Skeletal muscle tissue (tissue), 4 donors: ENCODE measurements around the gene ZNF665. TPM values are rescaled to one million over a fixed set of nuclear protein-coding genes. Genes with fewer than 3 reads are reported as not detected.
"Not testable (repeated sequence)": the region's sequence is repeated elsewhere in the genome, so short reads cannot be mapped to it uniquely, and the experiment has no call there.

Source experiments
- H3K27ac ChIP-seq: one replicate; pipeline ENCODE4 v1.7.0; 2013; ENCODE audit warnings: mild to moderate bottlenecking, low read depth, low read length, inconsistent platforms
- H3K27me3 ChIP-seq, 3 donors: one replicate each; pipeline ENCODE4 v1.7.0; 2013; ENCODE audit warnings: low read length in 3 of 3; ENCODE audit not compliant: control insufficient read depth in 3 of 3, insufficient read depth in 3 of 3
- H3K36me3 ChIP-seq, 3 donors: one replicate each; pipeline ENCODE4 v1.7.0; 2013; ENCODE audit warnings: low read length in 3 of 3; ENCODE audit not compliant: control insufficient read depth in 3 of 3, insufficient read depth in 3 of 3
- H3K4me1 ChIP-seq, 3 donors: one replicate each; pipeline ENCODE4 v1.7.0; 2013; ENCODE audit warnings: low read length in 3 of 3, mild to moderate bottlenecking in 3 of 3; ENCODE audit not compliant: control insufficient read depth in 3 of 3, insufficient read depth in 3 of 3
- H3K4me3 ChIP-seq, 3 donors: one replicate each; pipeline ENCODE4 v1.7.0; 2013; ENCODE audit warnings: low read length in 3 of 3
- H3K9ac ChIP-seq, 3 donors: one replicate each; pipeline ENCODE4 v1.7.0; 2013; ENCODE audit warnings: low read length in 3 of 3, mild to moderate bottlenecking in 3 of 3, moderate library complexity in 2 of 3, low read depth in 1 of 3
- H3K9me3 ChIP-seq, 3 donors: one replicate each; pipeline ENCODE4 v1.7.0; 2013; ENCODE audit warnings: low read length in 3 of 3; ENCODE audit not compliant: control insufficient read depth in 3 of 3
- total RNA-seq: library from RNA; depleted of rRNA; stranded (reverse); fragments of >200 nt; gene quantifications from one replicate; pipeline ENCODE4 v1.2.3, GENCODE V29; 2014
- donor health status: Osteomylitis.

The ZNF665 gene
- total RNA-seq, 1 donor from 2014 or later = 2.1 TPM

- Histone ChIP-seq H3K4me3 (no peak overlapping the region), H3K27ac (no peak overlapping the region), H3K36me3 (peaks cover 0 to 3% (median 2%) of the 10 kb centered on the region in 3 donors), H3K9ac (no peak overlapping the region), H3K27me3 (no peaks in the 10 kb centered on the region), H3K9me3 (no peaks in the 10 kb centered on the region), H3K4me1 (peaks cover 0 to 4% (median 2%) of the 10 kb centered on the region in 3 donors)
Observed at GRCh38 chr19:53190253-53190652, 2.9 kb downstream of the ZNF665 start.

GRCh38 chr19:53189691-53190198, 3.4 kb downstream of the ZNF665 start:
- H3K9me3 ChIP-seq, H3K27me3 ChIP-seq, H3K36me3 ChIP-seq, H3K4me1 ChIP-seq, H3K9ac ChIP-seq, H3K4me3 ChIP-seq, H3K27ac ChIP-seq: not testable (repeated sequence)

DNA sequence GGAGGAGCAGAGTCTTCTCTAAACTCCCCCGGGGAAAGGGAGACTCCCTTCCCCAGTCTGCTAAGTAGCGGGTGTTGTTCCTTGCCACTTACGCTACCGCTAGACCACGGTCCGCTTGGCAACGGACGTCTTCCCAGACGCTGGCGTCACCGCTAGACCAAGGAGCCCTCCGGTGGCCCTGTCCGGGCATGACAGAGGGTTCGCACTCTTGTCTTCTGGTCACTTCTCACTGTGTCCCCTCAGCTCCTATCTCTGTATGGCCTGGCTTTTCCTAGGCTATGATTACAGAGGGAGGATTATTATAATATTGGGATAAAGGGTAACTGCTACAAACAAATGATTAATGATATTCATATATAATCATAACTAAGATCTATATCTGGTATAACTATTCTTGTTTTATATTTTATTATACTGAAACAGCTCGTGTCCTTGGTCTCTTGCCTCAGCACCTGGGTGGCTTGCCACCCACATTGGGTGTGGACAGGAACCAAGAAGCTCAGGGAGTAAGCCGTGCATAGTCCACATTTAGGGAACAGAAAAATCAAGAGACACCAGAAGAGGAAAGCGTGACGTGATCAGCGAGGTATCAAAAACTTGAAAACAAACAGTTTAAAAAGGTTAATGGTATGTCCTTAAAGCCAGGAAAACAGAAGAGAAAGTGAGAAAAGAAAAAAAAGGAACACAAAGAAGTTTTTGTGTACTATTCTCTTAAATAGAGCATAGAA, 7.8 kb downstream of the ZNF665 start:
- not testable (repeated sequence) for H3K4me1 ChIP-seq, H3K9me3 ChIP-seq, H3K4me3 ChIP-seq, H3K36me3 ChIP-seq, H3K27me3 ChIP-seq, H3K9ac ChIP-seq, H3K27ac ChIP-seq

- H3K9ac ChIP-seq = no peak overlapping the region
- H3K9me3 ChIP-seq = no peaks in the 10 kb centered on the region
- H3K36me3 ChIP-seq = peaks cover 0 to 11% (median 3%) of the 10 kb centered on the region in 3 donors
- H3K27ac ChIP-seq = no peak overlapping the region
- no peak overlapping the region for H3K4me3 ChIP-seq
- H3K27me3 ChIP-seq = no peaks in the 10 kb centered on the region
- H3K4me1 ChIP-seq = no peaks in the 10 kb centered on the region
Observed at GRCh38 chr19:53183146-53183764, 9.9 kb downstream of the ZNF665 start.

DNA sequence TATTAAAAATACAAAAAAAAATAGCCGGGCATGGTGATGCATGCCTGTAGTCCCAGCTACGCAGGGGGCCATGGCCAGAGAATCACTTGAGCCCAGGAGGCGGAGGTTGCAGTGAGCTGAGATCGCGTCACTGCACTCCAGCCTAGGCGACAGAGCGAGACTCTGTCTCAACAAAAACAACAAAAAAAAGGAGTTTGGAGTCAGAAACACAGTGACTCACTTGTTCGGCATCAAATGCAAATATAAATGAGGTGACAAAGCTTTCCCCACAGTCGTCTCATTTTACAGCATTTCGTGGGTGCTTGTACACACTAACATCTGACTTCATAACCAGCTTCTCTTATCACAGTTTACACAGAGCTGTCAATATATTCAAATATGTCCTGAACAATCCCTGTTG, 11.0 kb downstream of the ZNF665 start:
- no peaks in the 10 kb centered on the region for H3K9me3 ChIP-seq
- H3K9ac ChIP-seq = no peak overlapping the region
- H3K27me3 ChIP-seq = no peaks in the 10 kb centered on the region
- H3K27ac ChIP-seq = no peak overlapping the region
- H3K4me1 ChIP-seq = no peaks in the 10 kb centered on the region
- peaks cover 0 to 11% (median 3%) of the 10 kb centered on the region in 3 donors for H3K36me3 ChIP-seq
- H3K4me3 ChIP-seq = no peak overlapping the region

- Histone ChIP-seq H3K36me3 (peaks cover 0 to 11% (median 3%) of the 10 kb centered on the region in 3 donors), H3K4me3 (no peak overlapping the region), H3K9ac (no peak overlapping the region), H3K27me3 (no peaks in the 10 kb centered on the region), H3K4me1 (no peaks in the 10 kb centered on the region), H3K9me3 (no peaks in the 10 kb centered on the region), H3K27ac (no peak overlapping the region)
Observed at GRCh38 chr19:53177986-53178385, 15.2 kb downstream of the ZNF665 start.

- H3K9me3 ChIP-seq = peaks cover 0 to 2% (median 0%) of the 10 kb centered on the region in 3 donors
- H3K27ac ChIP-seq = no peak overlapping the region
- H3K27me3 ChIP-seq = no peaks in the 10 kb centered on the region
- no peaks in the 10 kb centered on the region for H3K36me3 ChIP-seq
- H3K4me1 ChIP-seq = no peaks in the 10 kb centered on the region
- H3K9ac ChIP-seq = no peak overlapping the region
- no peak overlapping the region for H3K4me3 ChIP-seq
Observed at GRCh38 chr19:53172889-53173288, 20.3 kb downstream of the ZNF665 start.

GRCh38 chr19:53165691-53166091, 27.5 kb downstream of the ZNF665 start:
- Histone ChIP-seq H3K4me3 (no peak overlapping the region), H3K27ac (no peak overlapping the region), H3K4me1 (no peaks in the 10 kb centered on the region), H3K9ac (no peak overlapping the region), H3K36me3 (peaks cover 0 to 4% (median 0%) of the 10 kb centered on the region in 3 donors), H3K27me3 (no peaks in the 10 kb centered on the region), H3K9me3 (peaks cover 0 to 25% (median 11%) of the 10 kb centered on the region in 3 donors)

GRCh38 chr19:53161123-53161522, 32.0 kb downstream of the ZNF665 start:
- H3K9me3 ChIP-seq = peaks cover 0 to 22% (median 11%) of the 10 kb centered on the region in 3 donors
- peaks cover 2 to 15% (median 8%) of the 10 kb centered on the region in 3 donors for H3K4me1 ChIP-seq
- peaks cover 0 to 4% (median 0%) of the 10 kb centered on the region in 3 donors for H3K36me3 ChIP-seq
- no peak overlapping the region for H3K27ac ChIP-seq
- H3K4me3 ChIP-seq = no peak overlapping the region
- no peaks in the 10 kb centered on the region for H3K27me3 ChIP-seq
- H3K9ac ChIP-seq = no peak overlapping the region

DNA sequence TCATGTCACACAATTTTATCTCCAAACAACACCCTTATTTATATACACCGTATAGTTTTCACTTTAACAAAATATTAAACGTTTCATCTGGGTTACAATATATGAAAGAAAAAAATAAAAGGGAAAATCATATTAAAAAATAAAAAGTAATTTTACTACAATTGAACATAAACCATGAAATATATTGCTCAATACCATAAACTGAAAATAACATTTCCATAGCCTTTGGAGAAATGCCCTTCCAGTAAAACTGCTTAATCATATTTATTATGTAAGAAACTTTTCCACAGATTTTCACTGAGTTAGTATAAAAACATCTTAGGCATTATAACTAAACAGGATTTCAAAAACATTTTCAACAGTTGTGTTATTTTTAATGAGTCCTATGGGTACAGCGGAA, 32.8 kb downstream of the ZNF665 start:
- Histone ChIP-seq H3K9ac (no peak overlapping the region), H3K4me3 (no peak overlapping the region), H3K27ac (no peak overlapping the region), H3K27me3 (no peaks in the 10 kb centered on the region), H3K36me3 (peaks cover 0 to 3% (median 0%) of the 10 kb centered on the region in 3 donors), H3K9me3 (peaks cover 0 to 14% (median 8%) of the 10 kb centered on the region in 3 donors), H3K4me1 (peaks cover 2 to 15% (median 8%) of the 10 kb centered on the region in 3 donors)
